DND-41 (cell line): ENCODE measurements around the gene GRM4.

Source experiments
- ATAC-seq: fragments of 200-7000 bp; cut with Tn5 transposase; 3 replicates; pipeline ENCODE4 v1.9.1; 2021; ENCODE audit warnings: low read depth; ENCODE audit not compliant: insufficient read depth
- DNase-seq: peaks from one replicate; pipeline ENCODE4 v3.0.0-alpha.2; 2020
- H2AFZ ChIP-seq: 2 replicates; pipeline ENCODE4 v1.6.0; 2012; ENCODE audit warnings: low read depth, low read length
- H3K27ac ChIP-seq: 2 replicates; pipeline ENCODE4 v1.5.1; 2012; ENCODE audit warnings: low read length, inconsistent platforms
- H3K27me3 ChIP-seq: fragments of 200-600 bp; sonication (generic); 2 replicates; pipeline ENCODE4 v1.6.0; 2012; ENCODE audit warnings: low read length, mild to moderate bottlenecking, inconsistent platforms; ENCODE audit not compliant: insufficient read depth, poor library complexity
- H3K36me3 ChIP-seq: 2 replicates; pipeline ENCODE4 v1.5.1; 2012; ENCODE audit warnings: low read length, inconsistent platforms; ENCODE audit not compliant: insufficient read depth
- H3K4me1 ChIP-seq: 2 replicates; pipeline ENCODE4 v1.5.1; 2012; ENCODE audit warnings: mild to moderate bottlenecking, low read length; ENCODE audit not compliant: insufficient read depth
- H3K4me2 ChIP-seq: 2 replicates; pipeline ENCODE4 v1.6.0; 2012; ENCODE audit warnings: mild to moderate bottlenecking, moderate library complexity, low read length, inconsistent platforms; ENCODE audit not compliant: insufficient read depth
- H3K4me3 ChIP-seq, 2 experiments: fragments of 200-600 bp in 1 of 2; shearing (Covaris generic) in 1 of 2; 2 replicates each; pipeline ENCODE4 v1.5.1; 2012 to 2016; ENCODE audit warnings: inconsistent platforms in 2 of 2, low read length in 2 of 2, mild to moderate bottlenecking in 2 of 2, low read depth in 1 of 2, moderate library complexity in 1 of 2
- H3K79me2 ChIP-seq: 2 replicates; pipeline ENCODE4 v1.6.0; 2012; ENCODE audit warnings: low read length, inconsistent platforms; ENCODE audit not compliant: insufficient read depth
- H3K9ac ChIP-seq: 2 replicates; pipeline ENCODE4 v1.6.0; 2012; ENCODE audit warnings: low read depth, mild to moderate bottlenecking, inconsistent platforms, low read length, moderate library complexity
- H3K9me3 ChIP-seq: 2 replicates; pipeline ENCODE4 v1.5.1; 2012; ENCODE audit warnings: low read length, moderate library complexity, mild to moderate bottlenecking, inconsistent platforms; ENCODE audit not compliant: insufficient read depth, severe bottlenecking
- H4K20me1 ChIP-seq: 2 replicates; pipeline ENCODE4 v1.6.0; 2012; ENCODE audit warnings: low read length; ENCODE audit not compliant: insufficient read depth
- CTCF ChIP-seq: IDR thresholded peaks from 2 replicates; pipeline ENCODE4 v1.5.1; 2012; ENCODE audit warnings: borderline replicate concordance, low read length, moderate library complexity, mild to moderate bottlenecking; ENCODE audit not compliant: poor library complexity, severe bottlenecking; ENCODE audit errors: extremely low read depth
- EZH2 ChIP-seq: IDR thresholded peaks from 3 replicates; pipeline ENCODE4 v1.6.1; 2012; ENCODE audit warnings: borderline replicate concordance, low read depth, mild to moderate bottlenecking, moderate library complexity, low read length, inconsistent platforms; ENCODE audit not compliant: severe bottlenecking

Gene GRM4

GRCh38 chr6:34028691-34029360 is 117.1 kb downstream of the GRM4 start:
- ATAC-seq = no peak
- Histone ChIP-seq H3K4me1 (no peaks in the 10 kb centered on the region), H3K9ac (no peak overlapping the region), H4K20me1 (0 out of 2 replicates have a peak, but pooled peaks cover 4% of the 10 kb centered on the region), H3K79me2 (no peaks in the 10 kb centered on the region), H3K27me3 (no peaks in the 10 kb centered on the region), H3K36me3 (no peaks in the 10 kb centered on the region), H2AFZ (no peak overlapping the region), H3K27ac (no peak overlapping the region), H3K4me3 (no peak overlapping the region), H3K9me3 (no peaks in the 10 kb centered on the region), H3K4me2 (no peak overlapping the region)
- no peak for DNase-seq
- no peak for TF ChIP-seq CTCF

- Histone ChIP-seq H3K9me3 (no peaks in the 10 kb centered on the region), H3K36me3 (no peaks in the 10 kb centered on the region), H2AFZ (no peak overlapping the region), H3K27me3 (no peaks in the 10 kb centered on the region), H3K79me2 (no peaks in the 10 kb centered on the region), H3K9ac (no peak overlapping the region), H3K4me3 (no peak overlapping the region), H3K4me1 (no peaks in the 10 kb centered on the region), H3K4me2 (no peak overlapping the region), H4K20me1 (0 out of 2 replicates have a peak, but pooled peaks cover 4% of the 10 kb centered on the region), H3K27ac (no peak overlapping the region)
- ATAC-seq (no peak), DNase-seq (no peak)
- no peak for TF ChIP-seq EZH2
- TF ChIP-seq CTCF = no peak
Observed at GRCh38 chr6:34027939-34028441, 117.9 kb downstream of the GRM4 start.

- H3K36me3 ChIP-seq = no peaks in the 10 kb centered on the region
- no peak overlapping the region for H3K27ac ChIP-seq
- H4K20me1 ChIP-seq = 0 out of 2 replicates have a peak, but pooled peaks cover 4% of the 10 kb centered on the region
- H3K79me2 ChIP-seq = no peaks in the 10 kb centered on the region
- ATAC-seq (peak; percentile 75), DNase-seq (peak; percentile 56)
- TF ChIP-seq CTCF (peak; percentile 81), EZH2 (no peak)
- no peak overlapping the region for H3K9ac ChIP-seq
- no peaks in the 10 kb centered on the region for H3K4me1 ChIP-seq
- no peak overlapping the region for H3K4me3 ChIP-seq
- H2AFZ ChIP-seq = no peak overlapping the region
- H3K27me3 ChIP-seq = no peaks in the 10 kb centered on the region
- H3K4me2 ChIP-seq = no peak overlapping the region
- no peaks in the 10 kb centered on the region for H3K9me3 ChIP-seq
Observed at GRCh38 chr6:34027445-34027936, 118.4 kb downstream of the GRM4 start.
